ENCODE results near the gene SCUBE3.

The SCUBE3 gene

DNA sequence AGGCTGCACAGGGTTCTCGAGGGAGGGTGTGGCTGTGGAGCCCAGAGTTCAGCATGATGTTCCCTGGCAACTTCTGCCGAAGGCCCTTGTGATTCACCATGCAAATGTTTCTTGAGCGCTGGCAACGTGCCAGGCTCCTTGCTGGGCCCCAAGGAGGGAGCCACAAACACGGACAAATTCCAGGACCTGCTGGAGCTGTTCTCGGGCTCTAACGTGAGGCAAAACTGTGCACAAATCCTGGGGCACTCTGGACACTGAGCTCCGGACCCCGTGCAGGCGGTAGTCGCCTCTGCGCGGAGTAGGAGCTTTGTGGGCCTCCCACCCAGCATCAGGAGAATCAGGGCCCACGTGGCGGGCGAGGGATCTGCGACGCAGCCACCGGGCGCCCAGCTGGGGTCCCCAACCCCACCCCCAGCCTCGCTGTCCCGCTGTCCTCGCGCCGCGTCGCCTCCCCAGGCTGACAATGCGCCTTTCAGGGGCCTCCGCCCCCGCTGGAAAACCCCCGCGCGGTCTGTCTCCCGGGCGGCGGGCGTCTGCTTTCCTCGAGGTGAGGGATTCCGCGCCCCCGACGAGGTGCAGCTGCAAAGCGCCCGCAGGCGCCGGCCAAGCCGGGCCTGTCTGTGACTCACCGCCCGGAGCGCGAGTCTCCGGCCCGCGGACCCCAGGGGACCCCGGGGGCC lies 31.7 kb upstream of the SCUBE3 start:
- DNase-seq: no peak

DNA sequence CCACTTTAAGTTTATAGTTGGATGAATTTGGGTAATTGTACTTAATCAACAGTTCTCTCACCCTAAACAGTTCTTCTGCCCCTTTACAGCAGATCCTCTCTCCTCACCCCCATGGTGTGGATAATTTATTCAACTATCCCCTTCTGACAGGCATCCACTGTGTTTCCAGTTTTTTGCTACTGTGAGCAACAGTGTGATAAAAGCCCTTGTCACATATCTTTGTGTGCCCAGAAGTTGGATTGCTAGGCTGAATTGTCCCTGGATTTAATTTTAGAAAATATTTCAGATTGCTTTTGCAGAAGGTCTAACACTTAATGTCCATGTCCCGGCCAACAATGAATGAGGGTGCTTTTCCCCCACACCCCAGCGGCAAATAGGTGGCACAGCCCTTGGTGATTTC lies 30.5 kb upstream of the SCUBE3 start:
- DNase-seq: no peak

DNA sequence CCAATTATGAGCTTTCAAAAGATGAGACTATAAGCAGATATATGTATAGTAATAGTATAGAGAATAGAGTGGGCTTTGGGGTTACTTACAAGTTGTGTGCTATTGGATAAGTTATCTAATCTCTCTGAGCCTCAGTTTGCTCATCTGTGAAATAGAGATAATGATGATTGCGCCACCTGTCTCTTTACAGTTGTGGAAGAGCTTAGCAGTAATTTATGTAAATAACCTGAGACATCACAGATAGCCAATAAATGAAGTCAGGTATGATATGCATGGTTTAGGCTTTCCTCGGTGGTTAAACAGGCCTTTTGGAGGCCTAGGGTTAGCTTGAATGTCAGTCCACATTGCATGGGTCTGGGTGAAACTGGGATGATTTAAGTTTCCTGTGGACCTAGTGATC lies 29.8 kb upstream of the SCUBE3 start:
- no peak for DNase-seq

DNA sequence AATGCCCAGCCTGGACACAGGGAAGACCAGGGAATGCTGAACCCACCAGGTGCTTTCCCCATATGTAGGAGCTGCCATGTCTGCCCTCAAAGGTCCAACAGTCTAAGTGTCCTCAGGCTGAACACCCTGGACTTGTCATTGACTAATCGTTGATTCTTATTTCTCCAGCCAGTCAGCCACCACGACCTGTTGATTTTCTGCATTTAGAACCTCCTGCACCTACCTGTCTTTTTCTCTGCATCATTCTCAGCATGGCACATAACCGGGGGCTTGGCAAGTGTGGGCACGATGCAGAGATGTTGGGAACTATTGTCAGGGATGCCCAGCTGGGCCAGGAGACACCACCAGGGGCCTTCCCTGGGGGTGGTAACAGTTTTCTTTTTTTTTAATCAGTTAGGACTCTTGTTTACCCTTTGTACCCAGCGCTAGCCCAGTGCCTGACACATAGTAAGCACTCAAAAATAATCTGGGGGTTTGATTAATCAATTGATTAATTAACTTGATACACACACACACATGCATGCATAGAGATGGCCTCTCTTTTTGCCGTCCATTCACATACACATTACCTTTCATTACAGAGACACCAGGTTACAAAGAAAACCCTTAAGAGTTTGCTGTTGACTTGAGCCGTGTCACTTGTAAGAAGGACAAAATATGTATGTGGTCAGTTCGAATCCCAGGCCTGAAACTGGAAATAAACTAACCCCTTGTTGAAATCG lies 29.0 kb upstream of the SCUBE3 start:
- DNase-seq: no peak

DNA sequence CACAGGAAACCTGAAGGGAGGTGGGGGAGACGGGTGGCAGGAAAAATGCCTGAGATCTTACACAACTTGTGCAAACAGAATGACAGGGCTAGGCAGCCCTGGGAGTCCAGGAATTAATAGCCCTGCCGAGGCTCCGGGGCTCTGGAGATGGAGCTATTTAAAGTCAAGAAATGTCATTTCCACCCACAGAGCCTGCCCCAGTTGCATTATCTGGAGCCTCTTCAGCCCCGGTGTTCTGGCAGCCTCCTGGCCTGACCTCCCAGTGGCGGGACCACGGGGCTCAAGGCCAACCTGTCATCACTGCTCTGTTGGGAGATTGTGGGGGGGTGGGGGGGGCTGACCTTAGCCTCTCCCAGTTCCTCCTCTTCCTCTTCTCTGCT lies 28.5 kb upstream of the SCUBE3 start:
- DNase-seq: no peak

DNA sequence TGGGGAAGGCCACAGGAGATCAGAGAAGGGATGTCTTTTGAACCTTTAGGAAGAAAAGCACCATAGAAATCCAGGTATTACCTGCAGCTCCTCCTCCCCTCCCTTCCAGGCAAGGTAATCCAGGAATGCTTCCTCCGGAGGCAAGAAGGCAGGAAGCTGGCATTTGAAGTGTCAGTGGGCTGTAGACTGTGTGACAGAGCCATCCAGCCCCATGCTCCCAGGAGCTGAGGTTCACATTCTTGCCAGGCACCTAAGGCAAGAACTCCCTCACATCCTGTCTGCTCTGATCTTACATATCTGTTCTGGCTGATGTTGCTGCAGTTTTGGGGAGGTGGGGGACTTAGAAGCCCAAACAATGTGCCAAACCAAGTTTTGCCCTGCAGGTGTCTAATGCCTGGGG lies 27.8 kb upstream of the SCUBE3 start:
- no peak for DNase-seq

DNA sequence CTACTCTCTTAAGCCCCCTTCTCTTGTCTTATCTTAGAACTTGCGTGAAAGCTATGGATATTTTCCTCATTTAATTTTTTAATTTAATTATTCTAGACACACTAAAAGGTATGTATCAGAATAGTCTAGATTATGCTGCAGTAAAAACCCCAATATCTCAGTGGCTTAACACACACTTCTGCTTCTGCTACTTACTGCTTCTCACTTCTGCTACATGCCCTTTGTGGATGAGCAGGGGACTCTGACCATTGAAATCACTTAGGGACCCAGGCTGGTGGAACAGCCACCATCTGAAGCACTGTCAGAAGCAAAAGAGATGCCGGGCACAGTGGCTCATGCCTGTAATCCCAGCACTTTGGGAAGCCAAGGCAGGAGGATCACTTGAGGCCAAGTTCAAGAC lies 27.2 kb upstream of the SCUBE3 start:
- no peak for DNase-seq

DNA sequence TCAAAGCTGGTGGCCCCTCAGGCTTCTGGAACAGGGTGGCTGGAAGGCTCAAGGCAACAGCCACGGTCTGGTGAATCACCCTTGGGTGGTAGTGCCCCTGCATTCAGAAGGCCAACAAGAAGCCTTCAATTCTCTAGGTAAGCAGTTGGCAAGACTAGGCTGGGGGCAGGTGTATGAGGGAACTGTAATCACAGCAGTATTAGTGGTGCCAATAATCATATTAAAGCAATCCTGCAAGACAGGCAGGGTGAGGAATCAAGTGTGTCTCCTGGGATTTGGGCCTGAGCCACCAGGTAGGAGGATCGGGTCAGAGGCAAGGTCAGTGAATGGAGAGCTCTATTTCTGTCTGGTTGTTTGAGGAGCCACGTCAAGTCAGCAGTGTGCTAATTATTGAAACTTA lies 24.9 kb upstream of the SCUBE3 start:
- no peak for DNase-seq

DNA sequence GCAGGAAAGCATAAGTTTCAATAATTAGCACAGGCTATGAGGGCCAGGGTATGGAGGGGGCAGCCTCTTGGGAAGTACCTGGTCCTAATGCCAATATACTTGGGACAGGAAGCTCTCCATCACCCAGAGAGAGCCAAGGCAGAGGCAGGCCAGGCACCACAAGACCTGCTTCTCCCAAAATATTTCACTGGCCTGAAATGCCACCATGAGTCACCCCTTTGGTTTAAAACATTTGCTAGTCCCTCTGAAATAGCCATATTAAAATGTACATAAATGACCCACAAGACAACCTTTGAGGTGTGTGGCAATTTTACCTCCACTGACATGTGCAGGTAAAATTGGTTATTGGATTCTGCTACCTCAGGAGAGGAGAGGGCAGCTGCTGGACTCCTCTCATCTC lies 23.4 kb upstream of the SCUBE3 start:
- DNase-seq: no peak

DNA sequence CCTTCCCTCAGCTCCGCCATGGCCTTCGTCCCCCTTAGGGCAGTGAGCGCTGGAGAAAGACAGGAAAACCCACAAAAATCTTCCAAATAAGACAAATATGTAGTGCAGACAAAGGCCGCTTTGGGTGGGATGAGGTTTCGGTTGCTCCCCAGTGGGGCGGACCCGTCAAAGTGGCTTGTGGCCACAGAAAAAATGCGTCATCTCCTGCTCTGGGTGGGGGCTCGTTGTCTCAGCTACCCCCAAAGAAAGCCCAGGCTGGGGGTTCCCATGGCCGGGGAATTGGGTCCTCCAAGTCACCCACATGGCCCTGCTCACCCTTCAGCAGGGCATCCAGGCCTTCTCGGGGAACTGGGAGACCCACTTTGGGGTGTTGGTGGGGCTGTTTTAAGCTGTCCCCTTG lies 21.9 kb upstream of the SCUBE3 start:
- DNase-seq: no peak

DNA sequence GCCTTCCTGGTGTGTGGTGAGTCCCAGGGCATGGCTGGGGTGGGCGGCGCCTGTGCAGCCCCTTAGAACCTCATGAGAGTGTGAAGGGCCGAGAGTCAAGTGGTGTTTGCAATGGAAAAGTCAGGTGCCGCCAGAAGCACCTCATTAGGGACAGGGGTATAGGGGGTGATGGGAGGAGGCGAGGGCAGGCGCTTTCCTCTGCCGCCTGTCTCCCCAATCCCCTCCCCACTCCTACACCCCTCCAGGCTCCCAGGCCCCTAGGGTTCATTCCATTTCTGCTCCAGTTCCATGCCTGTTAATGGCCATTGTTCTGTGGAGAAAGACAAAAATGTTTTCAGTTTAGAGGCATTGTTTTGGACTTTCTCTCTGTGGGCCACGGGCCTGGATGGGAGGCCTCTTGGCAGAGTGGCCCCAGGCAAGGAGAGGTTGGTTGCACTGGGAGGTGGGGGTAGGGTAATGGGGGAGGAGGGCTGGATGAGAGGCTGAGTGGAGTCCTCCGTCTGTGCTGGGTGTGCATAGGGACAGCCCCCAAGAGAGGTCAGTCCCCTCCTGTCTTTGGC lies 21.4 kb upstream of the SCUBE3 start:
- DNase-seq: no peak

DNA sequence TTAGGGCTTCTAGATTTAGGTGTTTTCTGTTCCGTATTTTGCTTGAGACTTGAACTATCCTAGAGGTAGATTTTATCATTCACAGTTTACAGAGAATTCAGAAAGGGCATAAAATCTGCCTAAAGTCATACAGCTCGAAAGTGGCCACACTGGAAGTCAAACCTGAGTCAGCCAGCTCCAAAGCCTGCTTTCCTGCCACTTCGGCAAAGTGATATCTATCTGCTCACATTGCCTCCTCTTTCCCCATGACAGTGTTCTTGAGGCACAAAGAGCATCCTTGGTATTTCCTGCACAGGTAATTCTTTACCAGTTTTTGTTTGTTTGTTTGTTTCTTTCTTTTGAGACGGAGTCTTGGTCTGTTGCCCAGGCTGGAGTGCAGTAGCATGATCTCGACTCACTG lies 19.4 kb upstream of the SCUBE3 start:
- no peak for DNase-seq

DNA sequence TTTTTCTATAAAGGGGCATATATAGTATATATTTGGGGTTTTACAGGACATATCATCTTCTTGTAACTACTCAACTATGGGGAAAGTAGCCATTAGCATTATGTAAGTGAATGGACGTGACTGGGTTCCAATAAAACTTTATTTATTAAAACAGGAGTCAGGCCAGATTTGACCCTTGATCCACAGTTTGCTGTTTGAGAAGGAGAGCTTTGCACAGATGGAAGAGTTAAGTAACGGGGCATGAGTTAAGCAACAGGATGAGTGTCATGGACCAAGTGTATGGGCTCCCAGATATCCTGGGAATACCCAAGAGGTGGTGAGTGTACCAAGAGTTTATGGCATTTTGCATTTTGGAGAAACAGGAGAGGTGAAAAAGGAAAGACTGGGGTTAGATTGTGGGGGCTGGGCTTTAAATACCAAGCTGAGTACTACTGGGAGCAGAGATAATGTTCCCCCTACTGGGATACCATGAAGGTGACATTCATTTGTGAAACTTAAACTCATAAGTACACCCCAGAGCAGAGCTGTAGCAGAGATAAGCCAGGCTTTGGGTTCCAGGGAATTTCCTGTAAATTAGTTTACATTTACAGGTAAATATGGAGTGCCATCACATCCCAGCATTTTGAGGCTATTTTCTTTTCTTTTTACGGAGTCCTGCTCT lies 18.5 kb upstream of the SCUBE3 start:
- no peak for DNase-seq

DNA sequence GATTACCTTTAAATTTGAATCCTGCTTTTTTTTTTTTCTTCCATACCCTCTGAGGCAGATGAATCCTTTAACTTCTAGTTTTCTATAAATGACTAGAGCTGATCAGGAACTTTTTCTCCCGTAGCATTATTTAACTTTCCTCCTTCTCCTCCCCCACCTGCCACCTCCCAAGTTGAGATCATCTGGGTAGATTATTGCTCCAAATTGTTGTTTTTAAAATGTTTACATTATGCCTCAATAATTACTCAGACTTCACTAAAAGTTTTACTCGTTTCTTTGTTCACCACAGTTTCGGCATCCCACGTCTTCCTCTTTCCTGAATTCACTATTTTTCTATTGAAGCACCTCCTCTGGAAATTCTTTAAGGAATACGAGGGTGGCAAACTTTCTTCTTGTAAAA lies 16.6 kb upstream of the SCUBE3 start:
- DNase-seq: no peak

DNA sequence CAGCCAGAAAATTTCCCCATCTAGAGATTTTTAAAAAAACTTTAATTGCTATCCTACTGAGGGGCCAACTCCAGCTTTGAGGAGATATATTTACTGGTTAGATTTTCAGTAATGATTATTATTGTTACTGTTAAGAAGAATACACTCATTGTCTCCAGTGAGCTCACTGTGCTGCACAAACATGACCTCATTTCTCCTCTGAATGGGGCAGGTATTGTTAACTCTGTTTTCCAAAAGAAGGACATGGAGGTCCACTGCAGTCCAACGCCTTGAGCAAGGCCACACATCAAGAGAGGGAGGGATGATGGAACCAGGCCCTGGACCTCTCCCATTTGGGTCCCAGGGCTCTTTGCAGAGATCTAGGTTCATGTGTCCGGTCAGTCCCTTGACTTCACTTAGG lies 13.9 kb upstream of the SCUBE3 start:
- no peak for DNase-seq

DNA sequence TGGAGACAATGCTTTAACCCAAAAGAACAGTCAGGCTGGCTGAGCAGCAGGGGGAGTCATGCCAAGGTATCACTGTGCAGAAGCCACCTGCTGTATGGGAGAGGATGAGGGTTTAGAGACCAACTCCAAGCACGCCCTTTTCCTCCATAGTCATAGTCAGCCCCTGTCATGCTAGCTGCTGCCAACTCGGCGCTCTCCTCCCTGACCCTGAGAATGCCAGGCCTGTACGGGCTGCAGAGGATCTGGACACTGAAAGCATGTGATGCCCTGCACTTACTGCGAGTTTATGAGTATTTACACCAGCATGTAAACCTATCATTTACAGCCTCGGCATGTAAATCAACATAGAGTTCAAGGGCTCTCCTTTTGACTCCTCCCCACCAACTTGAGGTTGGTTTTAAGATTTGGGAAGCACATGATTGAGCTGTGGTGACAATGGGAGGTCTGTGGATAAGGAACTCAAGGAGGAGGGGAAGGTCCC lies 11.7 kb upstream of the SCUBE3 start:
- no peak for DNase-seq

DNA sequence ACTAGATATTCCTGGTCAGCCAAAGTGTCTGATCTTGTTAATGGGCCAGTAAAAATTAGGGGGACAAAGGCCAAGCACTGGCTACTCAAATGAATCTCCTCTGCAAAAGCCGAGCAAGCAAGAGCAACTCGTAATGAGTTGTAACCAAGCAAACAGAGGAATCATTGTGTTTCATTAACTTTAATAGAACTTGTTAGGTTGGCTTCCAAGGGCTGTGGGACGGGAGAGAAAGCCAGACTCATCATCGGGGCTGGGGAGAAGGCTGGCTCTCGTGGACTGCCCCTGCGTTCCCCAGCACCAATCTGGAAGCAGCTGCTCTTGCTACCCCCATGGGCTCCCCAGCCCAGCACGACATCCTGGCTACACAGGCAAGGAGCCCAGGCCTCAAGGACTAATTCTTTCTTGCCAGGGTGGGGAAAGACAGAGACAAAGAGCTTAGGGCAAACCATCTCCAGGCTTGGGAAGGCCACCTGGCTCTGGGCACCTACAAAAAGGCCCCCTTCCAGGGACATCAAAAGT lies 10.5 kb upstream of the SCUBE3 start:
- no peak for DNase-seq

DNA sequence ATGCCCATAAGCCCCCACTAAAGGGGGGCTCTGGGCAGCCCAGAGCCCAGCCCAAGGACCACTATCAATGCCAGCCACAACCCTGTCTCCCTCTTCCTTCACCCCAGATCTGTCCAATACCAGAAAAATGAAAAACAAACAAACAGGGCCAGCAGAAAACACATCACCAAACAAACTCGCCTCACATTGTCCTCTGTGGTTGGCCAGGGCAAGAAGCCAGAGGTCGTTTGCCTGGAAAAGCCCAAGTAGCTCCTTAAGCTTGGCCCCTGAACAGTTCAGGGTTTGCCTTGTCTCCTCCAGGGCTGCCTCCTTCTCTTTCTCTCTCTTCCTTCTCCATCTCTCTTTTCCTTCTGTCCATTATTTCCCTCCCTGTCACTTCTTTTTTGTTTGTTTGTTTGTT lies 10.1 kb upstream of the SCUBE3 start:
- DNase-seq: no peak

DNA sequence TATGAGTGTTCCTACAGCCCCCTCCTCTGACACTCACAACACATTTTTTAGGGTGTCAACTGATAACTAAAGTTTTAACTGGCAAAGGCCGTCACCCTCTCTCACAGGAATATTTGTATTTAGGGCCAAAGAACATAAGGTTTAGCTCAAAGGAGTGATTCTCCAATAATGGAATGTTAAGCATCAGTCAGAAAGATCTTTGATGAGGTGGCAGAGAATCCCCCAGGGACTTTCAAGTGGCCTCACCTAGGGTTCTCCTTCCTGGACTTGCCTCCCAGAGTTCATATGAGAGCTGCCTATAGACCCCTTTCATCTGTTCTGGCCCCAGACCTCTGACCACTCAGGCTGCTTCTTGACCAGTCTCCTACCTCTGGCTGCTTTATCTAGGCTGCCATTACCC lies 7.4 kb upstream of the SCUBE3 start:
- no peak for DNase-seq

DNA sequence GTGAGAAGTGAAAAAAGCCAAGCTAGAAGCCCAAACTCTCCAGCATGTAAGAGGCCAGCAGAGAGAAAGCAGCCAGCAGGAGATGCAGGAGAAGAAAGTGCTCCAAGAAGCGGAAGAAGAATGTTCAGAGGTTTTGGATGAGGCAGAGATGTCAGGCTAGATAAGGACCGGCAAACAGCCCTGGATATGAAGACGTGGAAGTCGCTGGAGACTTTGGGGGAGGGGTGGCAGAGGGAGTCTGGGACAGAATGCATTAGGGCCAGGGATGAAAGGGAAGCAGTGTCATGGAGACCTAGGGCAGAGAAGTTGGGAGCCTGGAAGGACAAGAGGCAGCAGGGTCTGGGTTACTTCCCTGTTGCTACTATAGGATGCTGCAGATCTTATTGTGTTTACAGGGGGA lies 5.3 kb upstream of the SCUBE3 start:
- DNase-seq: no peak

DNA sequence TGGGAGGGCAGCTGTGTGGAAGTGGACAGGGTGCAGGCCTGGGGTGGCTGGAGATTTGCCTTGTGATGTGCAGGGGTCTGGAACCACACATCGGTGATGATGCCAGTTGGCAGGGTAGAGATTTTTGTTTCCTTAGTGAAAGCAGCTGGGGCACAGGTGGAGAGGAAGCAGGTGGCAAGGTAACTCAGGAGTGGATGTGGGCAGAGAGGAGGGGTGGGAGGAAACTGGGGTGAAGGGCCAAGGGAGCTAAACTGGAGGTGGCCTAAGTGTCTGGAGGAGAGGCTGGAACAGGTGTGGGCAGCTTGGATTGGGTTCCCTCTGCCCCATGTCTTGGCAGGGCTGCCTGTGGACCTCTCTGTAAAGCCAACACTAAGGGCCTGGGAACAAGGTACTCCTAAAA lies 4.7 kb upstream of the SCUBE3 start:
- DNase-seq: no peak

DNA sequence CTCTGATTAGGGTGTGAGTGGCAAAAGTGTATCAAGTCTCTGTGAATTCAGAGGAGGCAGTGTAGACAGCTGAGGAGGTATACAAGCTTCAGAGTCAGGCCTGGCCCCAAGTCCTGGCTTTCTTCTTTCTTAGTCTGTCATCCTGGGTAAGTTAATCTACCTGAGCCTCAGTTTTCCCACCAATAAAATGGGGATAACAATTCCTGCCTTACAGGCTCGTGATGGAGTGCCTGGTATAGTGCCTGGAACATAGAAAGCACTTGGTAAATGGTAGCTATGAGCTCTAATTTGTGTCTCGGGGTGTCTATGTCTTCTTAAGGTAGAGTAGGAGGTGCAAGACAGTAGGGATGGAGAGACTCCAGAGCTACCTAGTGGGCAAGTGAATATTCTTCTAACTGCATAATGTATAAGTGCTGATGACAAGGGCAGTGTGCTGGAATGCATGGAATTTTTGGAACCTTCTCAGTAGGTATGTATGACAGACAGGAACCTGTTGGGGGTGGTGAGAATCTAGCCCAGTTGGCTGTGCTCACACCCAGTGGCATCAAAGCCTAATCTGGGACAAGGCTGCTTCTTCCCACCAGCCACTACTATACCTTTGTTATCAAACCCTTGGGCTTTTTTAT lies 4.0 kb upstream of the SCUBE3 start:
- no peak for DNase-seq

DNA sequence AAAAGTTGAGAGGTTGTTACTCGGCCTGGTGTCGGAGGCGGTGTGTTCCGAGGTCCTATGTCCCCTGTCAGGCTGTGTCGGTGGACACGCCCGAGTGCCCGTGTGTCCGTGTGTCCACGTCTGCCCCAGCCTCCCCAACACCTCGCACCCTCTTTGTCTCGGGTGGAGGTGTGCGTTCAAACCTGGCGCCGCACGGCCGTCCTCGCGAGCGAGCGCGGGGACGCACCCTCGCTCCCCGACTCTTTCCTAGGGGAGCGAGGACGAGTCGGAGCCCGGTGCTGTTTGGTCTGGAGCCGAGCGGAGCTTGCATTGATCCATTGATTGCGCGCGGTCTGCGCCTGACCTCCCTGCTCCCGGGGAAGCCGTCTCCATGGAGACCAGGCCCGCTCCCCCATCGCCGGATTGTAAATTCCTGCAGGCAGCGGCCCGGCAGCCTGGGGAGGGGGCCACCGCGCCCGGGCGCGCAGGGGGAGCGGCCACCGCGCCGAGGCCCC lies 411 bp upstream of the SCUBE3 start:
- no peak for DNase-seq
